Measurements from ENCODE around the gene VSTM4. TPM values are rescaled to one million over a fixed set of nuclear protein-coding genes. Genes with fewer than 3 reads are reported as not detected.

The VSTM4 gene
- total and polyA plus RNA-seq, 12 donors = 15.1 to 136 (median 60.3) TPM

DNA sequence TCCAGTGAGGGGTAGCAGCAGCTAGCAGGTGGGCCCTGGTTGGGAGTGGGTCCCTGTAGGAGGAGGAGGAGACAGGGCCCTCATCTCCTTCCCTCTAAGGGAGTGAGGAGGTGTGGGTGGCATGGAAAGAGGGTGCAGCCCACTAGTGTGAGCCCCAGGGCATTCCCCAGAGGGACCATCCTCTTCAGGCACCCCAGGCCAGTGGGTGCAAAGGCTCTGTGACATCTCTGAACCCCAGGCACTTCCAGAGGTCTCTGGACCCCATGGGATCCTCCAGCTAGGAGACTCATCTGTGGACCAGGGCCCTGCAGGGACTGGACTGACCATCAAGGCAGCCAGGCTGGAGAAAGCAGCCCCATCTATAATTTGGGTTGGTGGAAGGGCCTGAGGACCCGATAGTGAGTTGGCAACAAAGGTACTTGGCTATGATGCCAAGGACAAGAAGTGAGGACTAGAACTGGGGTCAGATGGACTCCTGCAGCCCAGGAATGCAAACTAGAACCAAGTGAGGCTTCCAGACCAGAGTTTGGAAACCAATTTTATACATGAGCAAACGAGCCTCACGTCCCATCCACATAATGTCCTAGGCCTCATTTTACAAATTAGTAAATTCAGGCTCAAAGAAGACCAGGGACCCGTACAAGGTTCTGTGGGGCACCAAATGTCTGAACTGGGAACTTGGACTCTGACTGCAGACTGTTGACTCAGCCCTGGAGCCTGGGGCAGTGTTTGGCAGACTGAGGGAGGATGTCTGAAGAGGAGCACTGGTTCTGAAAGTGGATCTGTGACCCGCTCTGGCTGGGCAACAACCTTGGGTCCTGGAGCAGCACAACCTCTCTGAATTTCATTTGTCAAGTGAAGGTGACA lies 1.4 kb upstream of the VSTM4 start:
- H3K4me1 ChIP-seq (replicated peaks in 1 of 2) = peaks cover 28 to 30% of the 10 kb centered on the region in 2 donors
- H3K27ac ChIP-seq = peak overlapping the region in 1 of 5 donors; percentile 13
- no peak for DNase-seq
- no peaks in the 10 kb centered on the region for H3K27me3 ChIP-seq
- TF ChIP-seq POLR2A (IDR thresholded peaks at IDR 0.05) = no peak
- TF ChIP-seq, protein P1, sequence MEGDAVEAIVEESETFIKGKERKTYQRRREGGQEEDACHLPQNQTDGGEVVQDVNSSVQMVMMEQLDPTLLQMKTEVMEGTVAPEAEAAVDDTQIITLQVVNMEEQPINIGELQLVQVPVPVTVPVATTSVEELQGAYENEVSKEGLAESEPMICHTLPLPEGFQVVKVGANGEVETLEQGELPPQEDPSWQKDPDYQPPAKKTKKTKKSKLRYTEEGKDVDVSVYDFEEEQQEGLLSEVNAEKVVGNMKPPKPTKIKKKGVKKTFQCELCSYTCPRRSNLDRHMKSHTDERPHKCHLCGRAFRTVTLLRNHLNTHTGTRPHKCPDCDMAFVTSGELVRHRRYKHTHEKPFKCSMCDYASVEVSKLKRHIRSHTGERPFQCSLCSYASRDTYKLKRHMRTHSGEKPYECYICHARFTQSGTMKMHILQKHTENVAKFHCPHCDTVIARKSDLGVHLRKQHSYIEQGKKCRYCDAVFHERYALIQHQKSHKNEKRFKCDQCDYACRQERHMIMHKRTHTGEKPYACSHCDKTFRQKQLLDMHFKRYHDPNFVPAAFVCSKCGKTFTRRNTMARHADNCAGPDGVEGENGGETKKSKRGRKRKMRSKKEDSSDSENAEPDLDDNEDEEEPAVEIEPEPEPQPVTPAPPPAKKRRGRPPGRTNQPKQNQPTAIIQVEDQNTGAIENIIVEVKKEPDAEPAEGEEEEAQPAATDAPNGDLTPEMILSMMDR (IDR thresholded peaks at IDR 0.05) = no peak
- intact Hi-C loops (cut with DNase I) = loop anchor here in 1 of 2 donors (10.0 kb wide), 1 partner anchor 52 kb away; no protein-coding TSS in a partner anchor
- no peaks in the 10 kb centered on the region for H3K36me3 ChIP-seq (replicated peaks in 1 of 2)
- 81 to 92% (median 86%) methylated on average over 5 of the region's 5 CpGs for WGBS, 4 donors
- H3K4me3 ChIP-seq = no peak overlapping the region
- H3K9me3 ChIP-seq (replicated peaks in 1 of 3) = no peaks in the 10 kb centered on the region

DNA sequence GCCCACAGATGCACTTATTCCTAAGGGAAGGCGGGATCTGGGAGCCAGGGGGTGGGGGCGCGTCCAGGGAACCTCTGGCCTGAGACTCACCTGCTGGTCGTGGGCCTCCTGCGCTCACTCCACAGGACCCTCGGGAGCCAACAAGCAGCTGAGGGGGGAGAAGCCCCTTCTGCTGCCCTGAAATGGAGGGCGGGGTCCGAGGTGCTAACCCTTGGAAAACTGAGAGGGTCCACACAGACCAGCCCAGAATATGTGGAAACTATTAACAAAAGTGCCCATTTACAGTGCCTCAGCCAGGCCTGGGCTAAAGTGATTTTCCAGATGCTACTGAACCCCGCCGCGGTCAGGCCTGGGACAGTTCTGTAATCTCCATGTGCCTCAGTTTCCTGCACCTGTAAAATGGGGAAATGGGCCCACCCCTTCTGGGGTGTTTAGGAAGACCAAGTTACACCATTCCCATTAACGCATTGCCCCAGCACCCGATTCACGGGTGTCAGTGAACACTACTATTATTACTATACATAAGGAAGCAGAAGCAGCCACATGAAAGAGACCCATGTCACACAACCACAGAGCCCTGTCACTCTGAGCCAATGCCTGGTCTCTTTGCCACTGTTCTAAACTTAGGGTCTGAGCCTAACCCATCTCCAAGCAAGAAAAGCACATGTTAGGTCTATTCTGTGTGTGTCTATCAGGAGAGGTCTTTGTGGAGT lies 630 bp upstream of the VSTM4 start:
- Histone ChIP-seq H3K27ac (peak overlapping the region in 2 of 5 donors; percentile 21 to 92), H3K36me3 (replicated peaks in 1 of 2) (no peaks in the 10 kb centered on the region), H3K4me1 (replicated peaks in 1 of 2) (peaks cover 34 to 38% of the 10 kb centered on the region in 2 donors), H3K9me3 (replicated peaks in 1 of 3) (no peaks in the 10 kb centered on the region), H3K4me3 (peak overlapping the region in 1 of 4 donors; percentile 87), H3K27me3 (no peaks in the 10 kb centered on the region)
- DNase-seq = peak in 1 of 7 donors; percentile 46
- TF ChIP-seq, protein P1 (IDR thresholded peaks at IDR 0.05) = no peak
- TF ChIP-seq POLR2A (IDR thresholded peaks at IDR 0.05) = no peak
- intact Hi-C loops (cut with DNase I) = loop anchor here in 1 of 2 donors (10.0 kb wide), 1 partner anchor 51 kb away; no protein-coding TSS in a partner anchor
- WGBS, 4 donors = 65 to 81% (median 76%) methylated on average over 8 to 14 of the region's 14 CpGs

DNA sequence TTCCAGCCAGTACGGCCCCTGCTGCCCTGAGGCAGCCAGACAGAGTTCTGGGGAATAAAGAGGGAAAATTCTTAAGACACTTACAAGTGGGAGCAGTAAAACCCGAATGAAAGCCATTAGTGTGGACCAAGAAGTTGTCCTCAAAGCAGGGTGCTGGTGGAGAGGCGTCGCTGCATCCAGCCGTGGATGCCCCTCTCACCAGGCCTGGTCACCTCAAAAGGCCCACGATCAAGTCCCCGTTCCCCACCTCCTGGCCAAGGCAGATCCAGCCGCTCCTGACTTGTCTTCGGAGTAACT lies 656 bp downstream of the VSTM4 start:
- Histone ChIP-seq H3K4me1 (replicated peaks in 1 of 2) (peaks cover 44 to 50% of the 10 kb centered on the region in 2 donors), H3K36me3 (replicated peaks in 1 of 2) (no peaks in the 10 kb centered on the region), H3K4me3 (peak overlapping the region in 2 of 4 donors; percentile 31 to 87), H3K9me3 (replicated peaks in 1 of 3) (no peaks in the 10 kb centered on the region), H3K27me3 (no peaks in the 10 kb centered on the region), H3K27ac (peak overlapping the region in 4 of 5 donors; percentile 71 to 92 (median 86))
- TF ChIP-seq, protein P1 (IDR thresholded peaks at IDR 0.05) = no peak
- no peak for TF ChIP-seq POLR2A (IDR thresholded peaks at IDR 0.05)
- DNase-seq = peak in 1 of 7 donors; percentile 70
- 13 to 26% (median 19%) methylated on average over 8 to 9 of the region's 9 CpGs for WGBS, 4 donors
- intact Hi-C loops (cut with DNase I) = loop anchor here in 1 of 2 donors (10.0 kb wide), 1 partner anchor 50 kb away; no protein-coding TSS in a partner anchor

DNA sequence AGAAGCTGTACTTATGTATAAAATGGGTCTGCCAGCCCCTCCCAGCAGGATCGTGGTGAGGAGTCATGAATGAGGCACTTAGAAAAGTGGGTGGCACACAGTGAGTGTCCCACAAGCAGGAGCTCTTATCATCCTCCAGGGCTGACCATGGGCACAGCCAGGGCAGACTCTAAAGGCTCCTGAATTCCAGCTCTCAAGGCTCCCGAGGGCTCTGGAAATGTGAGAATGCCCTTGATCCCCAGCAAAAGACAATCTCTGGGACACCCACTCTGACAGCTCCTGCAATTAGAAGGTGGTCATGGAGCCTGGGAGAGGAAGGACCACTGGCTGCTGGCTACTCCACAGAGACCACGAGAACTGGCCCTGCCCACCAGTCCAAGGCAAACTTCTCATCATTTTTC lies 1.6 kb downstream of the VSTM4 start:
- intact Hi-C loops (cut with DNase I) = loop anchor here in 1 of 2 donors (10.0 kb wide), 1 partner anchor 49 kb away; no protein-coding TSS in a partner anchor
- Histone ChIP-seq H3K27ac (peak overlapping the region in 4 of 5 donors; percentile 71 to 92 (median 86)), H3K27me3 (no peaks in the 10 kb centered on the region), H3K4me1 (replicated peaks in 1 of 2) (peaks cover 45 to 52% of the 10 kb centered on the region in 2 donors), H3K36me3 (replicated peaks in 1 of 2) (no peaks in the 10 kb centered on the region), H3K9me3 (replicated peaks in 1 of 3) (no peaks in the 10 kb centered on the region), H3K4me3 (peak overlapping the region in 1 of 4 donors; percentile 87)
- TF ChIP-seq POLR2A (IDR thresholded peaks at IDR 0.05) = peak in 1 of 2 donors; percentile 70
- TF ChIP-seq, protein P1 (IDR thresholded peaks at IDR 0.05) = peak in 2 of 6 experiments; percentile 3 to 5
- WGBS, 4 donors = 22 to 37% (median 34%) methylated on average over 1 to 3 of the region's 3 CpGs
- DNase-seq = peak in 6 of 7 donors; percentile 59 to 75 (median 63)

Data from adrenal gland (tissue), 12 donors.